B cell (primary cell): ENCODE measurements around the gene HCN1. TPM values are rescaled to one million over a fixed set of nuclear protein-coding genes. Genes with fewer than 3 reads are reported as not detected.

Source experiments
- ATAC-seq: fragments of 200-7000 bp; cut with Tn5 transposase; one replicate; pipeline ENCODE4 v1.10.0; 2021; ENCODE audit warnings: low read depth, mild to moderate bottlenecking, moderate number of reproducible peaks, moderate library complexity
- CTCF ChIA-PET: fragments of 350-600 bp; sonication (Branson Sonifier 250); formaldehyde crosslinking; loops from one replicate; lab custom pipeline; 2021; ENCODE audit warnings: antibody characterized with exemption, inconsistent platforms; lab: Charles Lee
- POLR2A ChIA-PET: fragments of 350-600 bp; sonication (Branson Sonifier 250); formaldehyde crosslinking; loops from one replicate; lab custom pipeline; 2021; ENCODE audit warnings: antibody characterized with exemption; lab: Charles Lee
- DNase-seq: peaks from one replicate; pipeline ENCODE4 v3.0.0; 2013
- H2AFZ ChIP-seq: 2 replicates; pipeline ENCODE4 v1.6.1; 2012; ENCODE audit warnings: mild to moderate bottlenecking, low read depth, low read length; ENCODE audit not compliant: insufficient read depth, poor library complexity, severe bottlenecking
- H3K27ac ChIP-seq, 2 donors: 1 replicate in 1 of 2; 2 replicates in 1 of 2; pipeline ENCODE4 v1.5.1; 2012 to 2013; ENCODE audit warnings: low read length in 2 of 2, mild to moderate bottlenecking in 2 of 2, moderate library complexity in 1 of 2
- H3K27me3 ChIP-seq, 4 experiments: fragments of 200-600 bp in 1 of 4; sonication (generic) in 1 of 4; replicated peaks in 1 of 4; 1 replicate in 2 of 4; 2 replicates in 2 of 4; pipeline versions ENCODE4 v1.6.1 to v1.7.0; 2013 to 2016; ENCODE audit warnings: low read length in 3 of 4, mild to moderate bottlenecking in 2 of 4, mixed read lengths in 1 of 4, moderate library complexity in 1 of 4; ENCODE audit not compliant: insufficient read depth in 4 of 4, control insufficient read depth in 3 of 4; ENCODE audit errors: control extremely low read depth in 1 of 4
- H3K36me3 ChIP-seq, 2 experiments: replicated peaks in 1 of 2; 1 replicate in 1 of 2; 2 replicates in 1 of 2; pipeline versions ENCODE4 v1.6.1 to v1.7.1; 2013; ENCODE audit warnings: low read length in 1 of 2; ENCODE audit not compliant: insufficient read depth in 2 of 2, control insufficient read depth in 1 of 2; ENCODE audit errors: control extremely low read depth in 1 of 2, extremely low read depth in 1 of 2
- H3K4me1 ChIP-seq, 2 donors: fragments of 200-600 bp in 1 of 2; sonication (generic) in 1 of 2; 1 replicate in 1 of 2; 2 replicates in 1 of 2; pipeline versions ENCODE4 v1.5.1 to v1.6.1; 2013 to 2017; ENCODE audit warnings: low read length in 2 of 2; ENCODE audit not compliant: control insufficient read depth in 2 of 2, insufficient read depth in 2 of 2
- H3K4me2 ChIP-seq: replicated peaks from 2 replicates; pipeline ENCODE3; 2012; ENCODE audit warnings: mild to moderate bottlenecking, low read depth, low read length; ENCODE audit not compliant: poor library complexity, severe bottlenecking
- H3K4me3 ChIP-seq, 5 experiments: fragments of 200-600 bp in 1 of 5; sonication (generic) in 1 of 5; 1 replicate in 3 of 5; 2 replicates in 2 of 5; pipeline versions ENCODE4 v1.5.1 to v1.7.0; 2011 to 2016; ENCODE audit warnings: low read length in 4 of 5, mild to moderate bottlenecking in 4 of 5, low read depth in 2 of 5, control low read depth in 1 of 5, moderate library complexity in 1 of 5; ENCODE audit not compliant: insufficient read depth in 1 of 5; ENCODE audit errors: control extremely low read depth in 1 of 5, extremely low read depth in 1 of 5
- H3K79me2 ChIP-seq: fragments of 200-600 bp; sonication (generic); one replicate; pipeline ENCODE4 v1.6.0; 2016; ENCODE audit warnings: low read length; ENCODE audit not compliant: control insufficient read depth, insufficient read depth
- H3K9ac ChIP-seq: fragments of 200-600 bp; sonication (generic); 2 replicates; pipeline ENCODE4 v1.6.1; 2017; ENCODE audit warnings: mild to moderate bottlenecking, low read length, moderate library complexity
- H3K9me3 ChIP-seq, 3 donors: one replicate each; pipeline versions ENCODE4 v1.6.1 to v1.7.1; 2013; ENCODE audit warnings: low read length in 2 of 3; ENCODE audit not compliant: control insufficient read depth in 2 of 3, insufficient read depth in 1 of 3; ENCODE audit errors: control extremely low read depth in 1 of 3
- H4K20me1 ChIP-seq: 2 replicates; pipeline ENCODE4 v1.6.0; 2012; ENCODE audit warnings: mild to moderate bottlenecking, low read length; ENCODE audit not compliant: insufficient read depth, control insufficient read depth, poor library complexity, severe bottlenecking
- H3K27ac Mint-ChIP-seq: one replicate; pipeline ENCODE4 v1.8.0; 2021; ENCODE audit warnings: mixed read lengths
- H3K27me3 Mint-ChIP-seq: one replicate; pipeline ENCODE4 v1.8.0; 2021; ENCODE audit warnings: mixed read lengths
- H3K4me1 Mint-ChIP-seq: one replicate; pipeline ENCODE4 v1.8.0; 2021; ENCODE audit warnings: mixed read lengths
- H3K4me3 Mint-ChIP-seq: one replicate; pipeline ENCODE4 v1.8.0; 2021; ENCODE audit warnings: mixed read lengths
- H3K9me3 Mint-ChIP-seq: one replicate; pipeline ENCODE4 v1.8.0; 2022; ENCODE audit warnings: mixed read lengths; ENCODE audit not compliant: insufficient read depth
- CTCF ChIP-seq: fragments of 200-600 bp; IDR thresholded peaks from one replicate; pipeline ENCODE4 v1.8.0; 2022; ENCODE audit warnings: antibody characterized with exemption, mild to moderate bottlenecking
- EZH2 ChIP-seq: IDR thresholded peaks from 2 replicates; pipeline ENCODE4 v1.6.1; 2012; ENCODE audit warnings: borderline replicate concordance, low read depth, mild to moderate bottlenecking, moderate library complexity, low read length; ENCODE audit not compliant: insufficient read depth, poor library complexity, severe bottlenecking
- WGBS: methylation state at CpG from one replicate; pipeline ENCODE4 v1.1.5; 2013; ENCODE audit warnings: missing lambda C conversion rate; ENCODE audit not compliant: insufficient coverage; 5-methylcytosine and 5-hydroxymethylcytosine counted together
- intact Hi-C: fragments of 100-400 bp; cut with micrococcal nuclease; formaldehyde crosslinking; loops from one replicate; pipeline ENCODE4 v1.10.0; 2022
- polyA plus RNA-seq: library from polyadenylated mRNA; depleted of rRNA; stranded (reverse); fragments of >200 nt; gene quantifications from 2 replicates; pipeline ENCODE4 v1.2.3, GENCODE V29; 2012
- total RNA-seq, 2 donors: library from RNA; stranded (reverse); fragments of 120-200 nt in 1 of 2; gene quantifications; 1 replicate in 1 of 2; 2 replicates in 1 of 2; pipeline versions ENCODE4 v1.2.3 to v1.2.4, GENCODE V29; 2013 to 2022

HCN1 gene
- total and polyA plus RNA-seq, 2 donors (not counting 1 experiment from before 2014, with no cell fraction given) = not detected

- H2AFZ ChIP-seq = no peak overlapping the region
- TF ChIP-seq CTCF (no peak), EZH2 (no peak)
- no peak overlapping the region for H3K4me2 ChIP-seq
- 81% methylated on average over 3 of the region's 5 CpGs for WGBS
- intact Hi-C loops = no loop called here
- POLR2A ChIA-PET = no interaction called here
- H3K27ac ChIP-seq = no peak overlapping the region
- H3K4me1 ChIP-seq = no peaks in the 10 kb centered on the region
- no peaks in the 10 kb centered on the region for H3K36me3 ChIP-seq
- no peaks in the 10 kb centered on the region for H3K4me1 Mint-ChIP-seq
- no peak overlapping the region for H3K9ac ChIP-seq
- DNase-seq (no peak), ATAC-seq (no peak)
- H4K20me1 ChIP-seq = no peaks in the 10 kb centered on the region
- CTCF ChIA-PET = no interaction called here
- no peaks in the 10 kb centered on the region for H3K79me2 ChIP-seq
- no peak overlapping the region for H3K4me3 ChIP-seq
- H3K9me3 ChIP-seq = peaks cover 0 to 7% (median 0%) of the 10 kb centered on the region in 3 donors
- H3K4me3 Mint-ChIP-seq = no peak overlapping the region
- peaks cover 9% of the 10 kb centered on the region for H3K9me3 Mint-ChIP-seq
- H3K27me3 Mint-ChIP-seq = no peaks in the 10 kb centered on the region
- H3K27ac Mint-ChIP-seq = no peak overlapping the region
- H3K27me3 ChIP-seq = no peaks in the 10 kb centered on the region
Measured at GRCh38 chr5:45737153-45737552, 41.0 kb upstream of the HCN1 start.

GRCh38 chr5:45725537-45725936, 29.4 kb upstream of the HCN1 start:
- Mint-ChIP-seq H3K4me1 (no peaks in the 10 kb centered on the region), H3K27me3 (no peaks in the 10 kb centered on the region), H3K9me3 (no peaks in the 10 kb centered on the region), H3K27ac (no peak overlapping the region), H3K4me3 (no peak overlapping the region)
- Histone ChIP-seq H3K9me3 (no peaks in the 10 kb centered on the region), H3K27me3 (no peaks in the 10 kb centered on the region), H2AFZ (no peak overlapping the region), H3K27ac (no peak overlapping the region), H3K9ac (no peak overlapping the region), H3K79me2 (no peaks in the 10 kb centered on the region), H3K36me3 (no peaks in the 10 kb centered on the region), H3K4me3 (no peak overlapping the region), H3K4me2 (no peak overlapping the region), H4K20me1 (no peaks in the 10 kb centered on the region), H3K4me1 (no peaks in the 10 kb centered on the region)
- CTCF ChIA-PET = no interaction called here
- TF ChIP-seq CTCF (no peak), EZH2 (no peak)
- DNase-seq = no peak
- intact Hi-C loops = no loop called here
- WGBS = 58% methylated on average over 2 of the region's 3 CpGs
- ATAC-seq = no peak
- POLR2A ChIA-PET = no interaction called here
